ENCODE results near the gene FOSL2. TPM values are rescaled to one million over a fixed set of nuclear protein-coding genes. Genes with fewer than 3 reads are reported as not detected.

FOSL2 gene
- total RNA-seq, 4 donors from 2014 or later, result 298 to 370 (median 337) TPM

DNA sequence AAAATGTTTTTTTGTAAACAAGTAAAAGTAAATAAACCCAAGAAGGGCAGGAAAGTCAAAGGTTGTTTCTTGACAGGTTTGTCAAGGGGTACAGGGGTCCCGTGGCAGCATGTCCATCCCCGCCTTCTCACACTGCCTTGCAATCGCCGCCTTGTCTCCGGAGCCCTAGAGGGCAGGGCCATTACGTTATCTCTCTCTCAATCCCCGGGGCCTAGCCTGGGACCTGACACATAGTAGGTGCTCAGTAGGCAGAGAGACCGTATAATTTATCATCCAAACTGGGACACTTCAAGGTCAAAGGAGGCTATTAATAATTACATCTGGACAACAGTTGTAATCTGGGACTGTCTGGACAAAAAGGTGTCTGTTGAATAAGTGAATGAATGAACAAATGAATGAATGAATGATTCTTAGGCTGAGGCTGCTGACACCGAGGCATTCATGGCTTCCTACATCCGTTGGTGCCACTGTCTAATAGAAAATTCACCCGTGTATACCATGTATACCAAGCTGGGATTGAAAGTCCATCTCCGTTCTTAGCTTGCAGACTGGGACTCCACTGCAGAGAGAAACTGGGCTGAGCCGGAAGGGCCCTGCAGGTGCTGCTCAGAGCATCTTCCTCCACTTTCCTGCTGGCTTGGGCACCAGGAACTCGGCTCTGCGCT is 58.4 kb downstream of the FOSL2 start:
- Histone ChIP-seq H3K27me3 (no peaks in the 10 kb centered on the region), H3K4me3 (no peak overlapping the region), H3K36me3 (no peaks in the 10 kb centered on the region), H3K4me1 (peaks cover 50% of the 10 kb centered on the region), H3K9me3 (no peaks in the 10 kb centered on the region), H3K27ac (no peak overlapping the region)
- no peak for DNase-seq (ENCODE audit: low spot score in 2 of 2)
- TF ChIP-seq, protein P1, sequence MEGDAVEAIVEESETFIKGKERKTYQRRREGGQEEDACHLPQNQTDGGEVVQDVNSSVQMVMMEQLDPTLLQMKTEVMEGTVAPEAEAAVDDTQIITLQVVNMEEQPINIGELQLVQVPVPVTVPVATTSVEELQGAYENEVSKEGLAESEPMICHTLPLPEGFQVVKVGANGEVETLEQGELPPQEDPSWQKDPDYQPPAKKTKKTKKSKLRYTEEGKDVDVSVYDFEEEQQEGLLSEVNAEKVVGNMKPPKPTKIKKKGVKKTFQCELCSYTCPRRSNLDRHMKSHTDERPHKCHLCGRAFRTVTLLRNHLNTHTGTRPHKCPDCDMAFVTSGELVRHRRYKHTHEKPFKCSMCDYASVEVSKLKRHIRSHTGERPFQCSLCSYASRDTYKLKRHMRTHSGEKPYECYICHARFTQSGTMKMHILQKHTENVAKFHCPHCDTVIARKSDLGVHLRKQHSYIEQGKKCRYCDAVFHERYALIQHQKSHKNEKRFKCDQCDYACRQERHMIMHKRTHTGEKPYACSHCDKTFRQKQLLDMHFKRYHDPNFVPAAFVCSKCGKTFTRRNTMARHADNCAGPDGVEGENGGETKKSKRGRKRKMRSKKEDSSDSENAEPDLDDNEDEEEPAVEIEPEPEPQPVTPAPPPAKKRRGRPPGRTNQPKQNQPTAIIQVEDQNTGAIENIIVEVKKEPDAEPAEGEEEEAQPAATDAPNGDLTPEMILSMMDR (IDR thresholded peaks at IDR 0.05), result no peak
- TF ChIP-seq POLR2AphosphoS5 (IDR thresholded peaks at IDR 0.05), result no peak
- TF ChIP-seq EP300 (IDR thresholded peaks at IDR 0.05), result no peak
- TF ChIP-seq POLR2A (IDR thresholded peaks at IDR 0.05), result no peak
- 89% methylated on average over 15 of the region's 15 CpGs for WGBS

GRCh38 chr2:28451793-28452533 is 59.3 kb downstream of the FOSL2 start:
- no peak for DNase-seq (ENCODE audit: low spot score in 2 of 2)
- TF ChIP-seq POLR2AphosphoS5 (IDR thresholded peaks at IDR 0.05) (no peak), POLR2A (IDR thresholded peaks at IDR 0.05) (no peak), EP300 (IDR thresholded peaks at IDR 0.05) (no peak)
- TF ChIP-seq, protein P1 (IDR thresholded peaks at IDR 0.05), result no peak
- 80% methylated on average over 9 of the region's 19 CpGs for WGBS
- no peak overlapping the region for H3K4me3 ChIP-seq
- no peaks in the 10 kb centered on the region for H3K9me3 ChIP-seq
- H3K27me3 ChIP-seq, result no peaks in the 10 kb centered on the region
- no peaks in the 10 kb centered on the region for H3K36me3 ChIP-seq
- no peak overlapping the region for H3K27ac ChIP-seq
- H3K4me1 ChIP-seq, result peaks cover 45% of the 10 kb centered on the region

- Histone ChIP-seq H3K27me3 (no peaks in the 10 kb centered on the region), H3K4me1 (peaks cover 45% of the 10 kb centered on the region), H3K27ac (no peak overlapping the region), H3K36me3 (no peaks in the 10 kb centered on the region), H3K9me3 (no peaks in the 10 kb centered on the region), H3K4me3 (no peak overlapping the region)
- DNase-seq (ENCODE audit: low spot score in 2 of 2), result peak in 1 of 2 donors; percentile 85
- 55% methylated on average over 5 of the region's 7 CpGs for WGBS
- TF ChIP-seq POLR2A (IDR thresholded peaks at IDR 0.05), result no peak
- TF ChIP-seq, protein P1 (IDR thresholded peaks at IDR 0.05), result peak; percentile 81 to 90
- TF ChIP-seq EP300 (IDR thresholded peaks at IDR 0.05), result no peak
Observed at GRCh38 chr2:28452534-28453081, 60.0 kb downstream of the FOSL2 start.

- DNase-seq (ENCODE audit: low spot score in 2 of 2), result no peak
- peaks cover 42% of the 10 kb centered on the region for H3K4me1 ChIP-seq
- no peak overlapping the region for H3K4me3 ChIP-seq
- WGBS, result 69% methylated on average over 8 of the region's 8 CpGs
- no peaks in the 10 kb centered on the region for H3K9me3 ChIP-seq
- peak overlapping the region; percentile 73 for H3K27ac ChIP-seq
- TF ChIP-seq POLR2AphosphoS5 (IDR thresholded peaks at IDR 0.05) (no peak), POLR2A (IDR thresholded peaks at IDR 0.05) (no peak), EP300 (IDR thresholded peaks at IDR 0.05) (no peak)
- TF ChIP-seq, protein P1 (IDR thresholded peaks at IDR 0.05), result no peak
- H3K27me3 ChIP-seq, result no peaks in the 10 kb centered on the region
- no peaks in the 10 kb centered on the region for H3K36me3 ChIP-seq
Observed at GRCh38 chr2:28453396-28453795, 60.7 kb downstream of the FOSL2 start.
